H1 (cell line): Measurements from ENCODE around the gene HEPHL1. TPM values are rescaled to one million over a fixed set of nuclear protein-coding genes. Genes with fewer than 3 reads are reported as not detected.

Experiments
- CTCF ChIA-PET: fragments of 300-600 bp; sonication (Branson Sonifier 250); formaldehyde crosslinking; loops from one replicate; lab custom pipeline; 2021; ENCODE audit not compliant: partially characterized antibody; lab: Charles Lee
- POLR2A ChIA-PET: fragments of 300-600 bp; sonication (Branson Sonifier 250); formaldehyde crosslinking; loops from one replicate; lab custom pipeline; 2021; ENCODE audit warnings: inconsistent platforms; ENCODE audit not compliant: partially characterized antibody; lab: Charles Lee
- DNase-seq, 2 experiments: peaks; one replicate each; pipeline versions ENCODE4 v3.0.0 to v3.0.0-alpha.2; 2010 to 2022; ENCODE audit warnings: low spot score in 2 of 2, low read depth in 1 of 2, mixed read lengths in 1 of 2
- FAIRE-seq: peaks from 2 replicates; lab custom pipeline; 2011; peaks lifted over from hg19 to GRCh38; lab: Jason Lieb, UNC
- H2AFZ ChIP-seq: 2 replicates; pipeline ENCODE4 v1.8.1; 2012; ENCODE audit warnings: low read length, inconsistent platforms
- H2AK5ac ChIP-seq: 2 replicates; pipeline ENCODE4 v1.6.1; 2013; ENCODE audit warnings: low read depth, low read length
- H2BK120ac ChIP-seq: replicated peaks from 2 replicates; pipeline ENCODE3; 2013; ENCODE audit warnings: low read depth, low read length, inconsistent platforms
- H2BK12ac ChIP-seq: 2 replicates; pipeline ENCODE4 v1.6.1; 2013; ENCODE audit warnings: low read depth, low read length
- H2BK15ac ChIP-seq: 2 replicates; pipeline ENCODE4 v1.6.1; 2013; ENCODE audit warnings: low read length
- H2BK20ac ChIP-seq: 2 replicates; pipeline ENCODE4 v1.6.1; 2013; ENCODE audit warnings: low read length
- H2BK5ac ChIP-seq: 2 replicates; pipeline ENCODE4 v1.6.1; 2013; ENCODE audit warnings: low read depth, low read length
- H3K14ac ChIP-seq: 2 replicates; pipeline ENCODE4 v1.6.1; 2013; ENCODE audit warnings: inconsistent platforms; ENCODE audit not compliant: insufficient read length
- H3K18ac ChIP-seq: 2 replicates; pipeline ENCODE4 v1.6.1; 2013; ENCODE audit warnings: low read length; ENCODE audit errors: extremely low read depth
- H3K23ac ChIP-seq: 2 replicates; pipeline ENCODE4 v1.6.1; 2013; ENCODE audit warnings: inconsistent platforms; ENCODE audit not compliant: insufficient read length
- H3K23me2 ChIP-seq: 2 replicates; pipeline ENCODE4 v1.6.1; 2013; ENCODE audit warnings: low read depth, low read length
- H3K27ac ChIP-seq: 2 replicates; pipeline ENCODE4 v1.6.1; 2011; ENCODE audit warnings: low read depth, low read length, inconsistent platforms
- H3K27me3 ChIP-seq, 4 experiments: replicated peaks in 1 of 4; 1 replicate in 1 of 4; 2 replicates in 3 of 4; pipeline versions ENCODE4 v1.6.1 to v1.8.1; 2011 to 2013; ENCODE audit warnings: low read length in 3 of 4, mild to moderate bottlenecking in 3 of 4, inconsistent platforms in 2 of 4, mixed read lengths in 2 of 4, moderate library complexity in 1 of 4; ENCODE audit not compliant: control insufficient read depth in 3 of 4, insufficient read depth in 3 of 4; ENCODE audit errors: extremely low read depth in 1 of 4
- H3K36me3 ChIP-seq, 4 experiments: 2 replicates each; pipeline versions ENCODE4 v1.6.1 to v1.8.1; 2011 to 2013; ENCODE audit warnings: mild to moderate bottlenecking in 4 of 4, low read length in 3 of 4, moderate library complexity in 2 of 4, control low read depth in 1 of 4, inconsistent platforms in 1 of 4; ENCODE audit not compliant: insufficient read depth in 4 of 4, control insufficient read depth in 2 of 4
- H3K4ac ChIP-seq: replicated peaks from 2 replicates; pipeline ENCODE3; 2013; ENCODE audit warnings: low read length, low read depth, mixed read lengths, inconsistent platforms; ENCODE audit not compliant: insufficient read length
- H3K4me1 ChIP-seq, 4 experiments: replicated peaks in 1 of 4; 1 replicate in 1 of 4; 2 replicates in 3 of 4; pipeline versions ENCODE4 v1.6.1 to v1.8.1; 2011 to 2013; ENCODE audit warnings: low read length in 3 of 4, inconsistent platforms in 2 of 4, mixed read lengths in 1 of 4; ENCODE audit not compliant: insufficient read depth in 4 of 4, control insufficient read depth in 3 of 4
- H3K4me2 ChIP-seq, 2 experiments: 2 replicates each; pipeline versions ENCODE4 v1.6.1 to v1.8.1; 2011 to 2013; ENCODE audit warnings: low read depth in 2 of 2, low read length in 2 of 2, control low read depth in 1 of 2, inconsistent platforms in 1 of 2, mild to moderate bottlenecking in 1 of 2; ENCODE audit not compliant: insufficient read depth in 1 of 2
- H3K4me3 ChIP-seq, 4 experiments: fragments of 200-600, 300-600 bp in 1 of 4; sonication (generic), shearing (Covaris generic), sonication (Bioruptor Twin) in 1 of 4; 2 replicates each; pipeline versions ENCODE4 v1.5.1 to v1.8.1; 2011 to 2016; ENCODE audit warnings: low read length in 4 of 4, low read depth in 3 of 4, control low read depth in 2 of 4, inconsistent platforms in 2 of 4, mild to moderate bottlenecking in 2 of 4, mixed read lengths in 1 of 4, moderate library complexity in 1 of 4; ENCODE audit not compliant: insufficient read depth in 2 of 4; ENCODE audit errors: extremely low read depth in 1 of 4
- H3K56ac ChIP-seq: replicated peaks from 2 replicates; pipeline ENCODE3; 2013; ENCODE audit warnings: low read depth, mild to moderate bottlenecking, mixed read lengths, low read length, inconsistent platforms; ENCODE audit not compliant: insufficient read length
- H3K79me1 ChIP-seq: 2 replicates; pipeline ENCODE4 v1.6.1; 2013; ENCODE audit warnings: low read depth, low read length, control low read depth
- H3K79me2 ChIP-seq, 2 experiments: 2 replicates each; pipeline versions ENCODE4 v1.6.1 to v1.8.1; 2012 to 2013; ENCODE audit warnings: low read length in 2 of 2, mild to moderate bottlenecking in 2 of 2, inconsistent platforms in 1 of 2; ENCODE audit not compliant: insufficient read depth in 2 of 2, control insufficient read depth in 1 of 2
- H3K9ac ChIP-seq, 4 experiments: replicated peaks in 1 of 4; 1 replicate in 1 of 4; 2 replicates in 3 of 4; pipeline versions ENCODE4 v1.6.1 to v1.8.1; 2011 to 2013; ENCODE audit warnings: low read depth in 3 of 4, low read length in 3 of 4, control low read depth in 2 of 4, mild to moderate bottlenecking in 2 of 4, moderate library complexity in 2 of 4, inconsistent platforms in 1 of 4; ENCODE audit errors: extremely low read depth in 1 of 4
- H3K9me3 ChIP-seq, 2 experiments: 2 replicates each; pipeline versions ENCODE4 v1.6.1 to v1.8.1; 2012 to 2013; ENCODE audit warnings: mild to moderate bottlenecking in 2 of 2, moderate library complexity in 2 of 2, control low read depth in 1 of 2, inconsistent platforms in 1 of 2, low read depth in 1 of 2, low read length in 1 of 2, mixed read lengths in 1 of 2; ENCODE audit not compliant: insufficient read depth in 2 of 2
- H4K20me1 ChIP-seq, 2 experiments: replicated peaks in 1 of 2; 2 replicates each; pipeline versions ENCODE3 to v1.8.1; 2011 to 2013; ENCODE audit warnings: inconsistent platforms in 2 of 2, low read length in 2 of 2, mild to moderate bottlenecking in 1 of 2; ENCODE audit not compliant: insufficient read depth in 2 of 2, control insufficient read depth in 1 of 2
- H4K5ac ChIP-seq: 2 replicates; pipeline ENCODE4 v1.6.1; 2013; ENCODE audit warnings: low read length, low read depth, mixed read lengths, inconsistent platforms; ENCODE audit not compliant: insufficient read length
- H4K8ac ChIP-seq: 2 replicates; pipeline ENCODE4 v1.8.0; 2013; ENCODE audit warnings: mild to moderate bottlenecking, moderate library complexity, low read length, inconsistent platforms; ENCODE audit not compliant: insufficient read depth; ENCODE audit errors: extremely low read depth
- H4K91ac ChIP-seq: replicated peaks from 2 replicates; pipeline ENCODE3; 2013; ENCODE audit warnings: low read length, mixed read lengths, inconsistent platforms; ENCODE audit not compliant: insufficient read length
- BACH1 ChIP-seq: IDR thresholded peaks from 2 replicates; pipeline ENCODE4 v1.6.1; 2012; ENCODE audit warnings: low read length, improper control_type of control experiment
- CHD1 ChIP-seq: IDR thresholded peaks from 2 replicates; pipeline ENCODE4 v1.6.1; 2012; ENCODE audit warnings: low read depth, low read length, improper control_type of control experiment
- CTCF ChIP-seq, 3 experiments: IDR thresholded peaks; 1 replicate in 2 of 3; 2 replicates in 1 of 3; pipeline versions ENCODE4 v1.5.1 to v1.6.1; 2011; ENCODE audit warnings: low read length in 3 of 3, mild to moderate bottlenecking in 3 of 3, inconsistent platforms in 2 of 3, low read depth in 1 of 3, moderate library complexity in 1 of 3; ENCODE audit not compliant: insufficient read depth in 1 of 3; ENCODE audit errors: control extremely low read depth in 1 of 3
- GTF2F1 ChIP-seq: IDR thresholded peaks from 2 replicates; pipeline ENCODE4 v1.6.1; 2012; ENCODE audit warnings: low read depth, low read length, improper control_type of control experiment, borderline replicate concordance
- HDAC6 ChIP-seq: IDR thresholded peaks from one replicate; pipeline ENCODE4 v1.7.1; 2012; ENCODE audit warnings: low read depth, mild to moderate bottlenecking, inconsistent platforms, low read length, moderate library complexity
- KDM1A ChIP-seq: fragments of 200-600, 300-600 bp; sonication (generic); IDR thresholded peaks from 2 replicates; pipeline ENCODE4 v1.7.1; 2016; ENCODE audit warnings: mild to moderate bottlenecking, low read length, borderline replicate concordance
- POLR2A ChIP-seq, 2 experiments: IDR thresholded peaks; 1 replicate in 1 of 2; 2 replicates in 1 of 2; pipeline ENCODE4 v1.6.1; 2011; ENCODE audit warnings: low read depth in 2 of 2, low read length in 2 of 2, mild to moderate bottlenecking in 2 of 2; ENCODE audit errors: control extremely low read depth in 1 of 2
- POLR2AphosphoS5 ChIP-seq: IDR thresholded peaks from 2 replicates; pipeline ENCODE4 v1.6.1; 2011; ENCODE audit warnings: low read depth, low read length
- RBBP5 ChIP-seq: IDR thresholded peaks from 2 replicates; pipeline ENCODE4 v1.7.1; 2012; ENCODE audit warnings: low read depth, mild to moderate bottlenecking, inconsistent platforms, low read length, moderate library complexity, borderline replicate concordance
- SRF ChIP-seq: IDR thresholded peaks from 2 replicates; pipeline ENCODE4 v1.6.1; 2011; ENCODE audit warnings: mild to moderate bottlenecking, low read depth, low read length, moderate library complexity
- TCF12 ChIP-seq: IDR thresholded peaks from 2 replicates; pipeline ENCODE4 v1.6.1; 2011; ENCODE audit warnings: low read depth, mild to moderate bottlenecking, low read length
- TEAD4 ChIP-seq: IDR thresholded peaks from 2 replicates; pipeline ENCODE4 v1.6.1; 2012; ENCODE audit warnings: low read depth, low read length, inconsistent platforms, mixed read lengths
- WGBS, 2 experiments: shearing (Covaris generic) in 1 of 2; methylation state at CpG; one replicate each; pipeline versions ENCODE4 v1.1.6 to v1.1.7; 2013 to 2015; ENCODE audit warnings: low lambda C conversion rate in 2 of 2, mixed read lengths in 2 of 2, inconsistent platforms in 1 of 2, low coverage in 1 of 2, missing lambda C conversion rate in 1 of 2; ENCODE audit not compliant: insufficient replicate concordance in 2 of 2, insufficient coverage in 1 of 2, insufficient read length in 1 of 2; ENCODE audit errors: extremely low coverage in 1 of 2, missing lambda C conversion rate in 1 of 2; 5-methylcytosine and 5-hydroxymethylcytosine counted together
- polyA plus RNA-seq, 7 experiments: library from polyadenylated mRNA; depleted of rRNA in 3 of 7; stranded (reverse) in 5 of 7; unstranded in 2 of 7; fragments of >200 nt in 5 of 7; fragments of 200-250 nt in 2 of 7; gene quantifications; 1 replicate in 5 of 7; 2 replicates in 1 of 7; 4 replicates in 1 of 7; pipeline versions ENCODE4 v1.2.1 to v1.2.3, GENCODE V29; 2011 to 2013; ENCODE audit warnings: missing spikeins in 2 of 7, mixed read lengths in 2 of 7
- total RNA-seq: library from RNA; stranded (reverse); fragmentation: NEBNext Ultra II Directional; extraction: Animal tissue kit (Norgen Biotek cat#: 25700); gene quantifications from 2 replicates; pipeline ENCODE4 v1.2.1, GENCODE V29; 2021

HEPHL1 gene
- total and polyA plus RNA-seq, 2 of the 8 experiments (the other 6 are each of a cell fraction or from before 2014, with no cell fraction given): 0.09 to 0.11 TPM

DNA sequence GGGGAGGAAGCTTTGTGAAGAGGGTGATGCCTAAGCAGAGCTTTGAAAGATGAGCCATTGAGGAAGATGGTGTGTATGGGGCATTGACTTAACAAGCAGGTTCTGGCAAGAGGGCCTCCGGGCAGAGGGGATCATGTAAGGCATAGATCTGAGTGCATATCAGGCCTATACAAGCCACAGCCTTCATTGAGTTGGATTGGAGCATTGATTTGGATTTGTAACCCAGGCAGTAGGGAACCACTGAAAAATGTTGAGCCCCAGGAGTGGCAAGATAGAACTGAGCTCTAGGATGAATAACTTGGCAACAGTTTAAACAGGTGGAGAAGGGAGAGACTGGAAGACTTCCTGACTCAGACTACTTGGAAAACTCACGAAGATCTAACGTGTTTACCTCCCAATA lies 128.9 kb downstream of the HEPHL1 start:
- Histone ChIP-seq H4K8ac (no peak overlapping the region), H3K9me3 (no peaks in the 10 kb centered on the region), H3K79me2 (peaks cover 54 to 98% of the 10 kb centered on the region in 2 experiments), H3K18ac (no peak overlapping the region), H3K79me1 (peaks cover 30% of the 10 kb centered on the region), H2BK120ac (no peak overlapping the region), H4K91ac (no peak overlapping the region), H3K9ac (no peak overlapping the region), H3K4ac (no peak overlapping the region)
- WGBS, 2 experiments: 100% methylated on average over 3 of the region's 3 CpGs; no CpG with 5 or more reads in 1 of the 2 experiments
- DNase-seq: no peak
- POLR2A ChIA-PET: interaction anchor here (0.6 to 4.6 kb wide), 4 partner anchors 12 to 230 kb away, joined by 3 to 17 read pairs (median 4); partner anchors contain the start of gene PANX1
- TF ChIP-seq POLR2A (IDR thresholded peaks at IDR 0.05; ENCODE audit: control extremely low read depth in 1 of 2, low read depth in 2 of 2, low read length in 2 of 2) (no peak), POLR2AphosphoS5 (no peak), TCF12 (no peak), BACH1 (no peak), TEAD4 (no peak), GTF2F1 (no peak), CTCF (IDR thresholded peaks at IDR 0.05; ENCODE audit: control extremely low read depth in 1 of 3, insufficient read depth in 1 of 3, low read depth in 1 of 3, low read length in 3 of 3) (no peak), KDM1A (no peak), RBBP5 (no peak), HDAC6 (no peak), SRF (no peak), CHD1 (no peak)
- TF ChIP-seq, all 59 proteins: peak for 0
- no peak overlapping the region for H2AK5ac ChIP-seq
- H3K4me2 ChIP-seq: no peak overlapping the region
- H3K23ac ChIP-seq: no peak overlapping the region
- no peak overlapping the region for H3K4me3 ChIP-seq
- H2BK12ac ChIP-seq: no peak overlapping the region
- H2BK5ac ChIP-seq: no peak overlapping the region
- no peak overlapping the region for H4K5ac ChIP-seq
- no peaks in the 10 kb centered on the region for H3K23me2 ChIP-seq
- FAIRE-seq: no peak
- H3K27me3 ChIP-seq: no peaks in the 10 kb centered on the region
- H3K27ac ChIP-seq: no peak overlapping the region
- no peak overlapping the region for H3K14ac ChIP-seq
- no peak overlapping the region for H3K56ac ChIP-seq
- H3K36me3 ChIP-seq: peaks cover 0 to 20% (median 6%) of the 10 kb centered on the region in 4 experiments; a peak in 5 of 8 replicates
- peaks cover 38 to 52% of the 10 kb centered on the region in 2 experiments for H4K20me1 ChIP-seq
- H3K4me1 ChIP-seq: peaks cover 10 to 27% (median 18%) of the 10 kb centered on the region in 4 experiments
- no peak overlapping the region for H2AFZ ChIP-seq
- no peak overlapping the region for H2BK15ac ChIP-seq
- CTCF ChIA-PET: interaction anchor here (0.6 to 2.7 kb wide), 11 partner anchors 8 to 415 kb away, joined by 3 to 13 read pairs (median 3); partner anchors contain the start of gene PANX1
- H2BK20ac ChIP-seq: no peak overlapping the region
